ENCODE measurements around the gene TMEM198.

The TMEM198 gene

GRCh38 chr2:219533930-219534661, 9.7 kb upstream of the TMEM198 start:
- ATAC-seq = no peak
- TF ChIP-seq TSHZ2 (CRISPR knock-in tag; IDR thresholded peaks at IDR 0.05) (no peak), PPARA (CRISPR knock-in tag; IDR thresholded peaks at IDR 0.05; ENCODE audit: borderline replicate concordance) (no peak), CSRNP3 (CRISPR knock-in tag; IDR thresholded peaks at IDR 0.05) (no peak), ZNF8 (CRISPR knock-in tag; IDR thresholded peaks at IDR 0.05) (no peak), ISL1 (CRISPR knock-in tag; IDR thresholded peaks at IDR 0.05) (no peak), TOX (CRISPR knock-in tag; IDR thresholded peaks at IDR 0.05; ENCODE audit: borderline replicate concordance) (no peak), POU6F1 (CRISPR knock-in tag; IDR thresholded peaks at IDR 0.05; ENCODE audit: borderline replicate concordance, low read depth) (no peak), CREB5 (CRISPR knock-in tag; IDR thresholded peaks at IDR 0.05; ENCODE audit: low read depth) (no peak), ESRRG (CRISPR knock-in tag; IDR thresholded peaks at IDR 0.05) (no peak), ZFP3 (CRISPR knock-in tag; IDR thresholded peaks at IDR 0.05) (no peak), ZC3H10 (CRISPR knock-in tag; IDR thresholded peaks at IDR 0.05) (no peak)

GRCh38 chr2:219536425-219536824, 7.4 kb upstream of the TMEM198 start:
- TF ChIP-seq ARNTL (CRISPR knock-in tag; IDR thresholded peaks at IDR 0.05; ENCODE audit: borderline replicate concordance, low read depth) (no peak), ISL1 (CRISPR knock-in tag; IDR thresholded peaks at IDR 0.05) (no peak), CSDC2 (CRISPR knock-in tag; IDR thresholded peaks at IDR 0.05) (no peak), ZC3H10 (CRISPR knock-in tag; IDR thresholded peaks at IDR 0.05) (no peak), TSHZ2 (CRISPR knock-in tag; IDR thresholded peaks at IDR 0.05) (no peak), POU6F1 (CRISPR knock-in tag; IDR thresholded peaks at IDR 0.05; ENCODE audit: borderline replicate concordance, low read depth) (no peak), ZFP3 (CRISPR knock-in tag; IDR thresholded peaks at IDR 0.05) (no peak), ZFP30 (CRISPR knock-in tag; IDR thresholded peaks at IDR 0.05) (no peak), ZNF8 (CRISPR knock-in tag; IDR thresholded peaks at IDR 0.05) (no peak), BACH2 (CRISPR knock-in tag; IDR thresholded peaks at IDR 0.05; ENCODE audit: borderline replicate concordance) (no peak), SNAI2 (CRISPR knock-in tag; IDR thresholded peaks at IDR 0.05) (no peak), RARB (CRISPR knock-in tag; IDR thresholded peaks at IDR 0.05) (no peak)
- ATAC-seq = no peak
